Subcutaneous adipose tissue (tissue), 4 donors: ENCODE measurements around the gene PCDH9. TPM values are rescaled to one million over a fixed set of nuclear protein-coding genes. Genes with fewer than 3 reads are reported as not detected.

Experiments used
- total RNA-seq, 4 donors: library from RNA; depleted of rRNA; stranded (reverse); fragments of >200 nt; gene quantifications; one replicate each; pipeline ENCODE4 v1.1.0, GENCODE V29; 2016
- TF ChIP-seq, protein P1 (sequence below): fragments of 450-650 bp; IDR thresholded peaks from one replicate; pipeline ENCODE4 v1.5.1; 2016; ENCODE audit warnings: low read depth, mild to moderate bottlenecking, control low read depth, antibody characterized with exemption, moderate library complexity

Gene PCDH9
- total RNA-seq, 4 donors from 2014 or later, result 9.0 to 28.4 (median 12.0) TPM

DNA sequence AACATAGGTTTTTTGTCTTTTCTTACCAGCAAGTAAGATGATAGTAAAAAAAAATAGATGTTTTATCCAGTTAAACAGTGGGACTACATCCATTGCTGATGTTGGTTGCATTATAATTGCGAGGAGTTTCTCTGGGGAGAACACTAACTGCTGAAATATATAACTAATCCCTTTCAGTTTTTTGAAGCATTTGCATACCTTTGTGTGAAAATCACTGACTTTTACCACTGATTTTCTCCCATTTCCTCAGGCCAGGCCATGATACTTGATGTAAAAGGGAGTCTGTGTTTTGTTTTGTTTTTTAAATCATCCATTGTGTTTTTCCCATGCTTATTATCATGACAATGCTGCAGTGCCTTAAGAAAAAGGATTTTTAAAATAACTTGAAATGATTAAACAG, 699.5 kb downstream of the PCDH9 start:
- TF ChIP-seq, protein P1, sequence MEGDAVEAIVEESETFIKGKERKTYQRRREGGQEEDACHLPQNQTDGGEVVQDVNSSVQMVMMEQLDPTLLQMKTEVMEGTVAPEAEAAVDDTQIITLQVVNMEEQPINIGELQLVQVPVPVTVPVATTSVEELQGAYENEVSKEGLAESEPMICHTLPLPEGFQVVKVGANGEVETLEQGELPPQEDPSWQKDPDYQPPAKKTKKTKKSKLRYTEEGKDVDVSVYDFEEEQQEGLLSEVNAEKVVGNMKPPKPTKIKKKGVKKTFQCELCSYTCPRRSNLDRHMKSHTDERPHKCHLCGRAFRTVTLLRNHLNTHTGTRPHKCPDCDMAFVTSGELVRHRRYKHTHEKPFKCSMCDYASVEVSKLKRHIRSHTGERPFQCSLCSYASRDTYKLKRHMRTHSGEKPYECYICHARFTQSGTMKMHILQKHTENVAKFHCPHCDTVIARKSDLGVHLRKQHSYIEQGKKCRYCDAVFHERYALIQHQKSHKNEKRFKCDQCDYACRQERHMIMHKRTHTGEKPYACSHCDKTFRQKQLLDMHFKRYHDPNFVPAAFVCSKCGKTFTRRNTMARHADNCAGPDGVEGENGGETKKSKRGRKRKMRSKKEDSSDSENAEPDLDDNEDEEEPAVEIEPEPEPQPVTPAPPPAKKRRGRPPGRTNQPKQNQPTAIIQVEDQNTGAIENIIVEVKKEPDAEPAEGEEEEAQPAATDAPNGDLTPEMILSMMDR, result no peak

DNA sequence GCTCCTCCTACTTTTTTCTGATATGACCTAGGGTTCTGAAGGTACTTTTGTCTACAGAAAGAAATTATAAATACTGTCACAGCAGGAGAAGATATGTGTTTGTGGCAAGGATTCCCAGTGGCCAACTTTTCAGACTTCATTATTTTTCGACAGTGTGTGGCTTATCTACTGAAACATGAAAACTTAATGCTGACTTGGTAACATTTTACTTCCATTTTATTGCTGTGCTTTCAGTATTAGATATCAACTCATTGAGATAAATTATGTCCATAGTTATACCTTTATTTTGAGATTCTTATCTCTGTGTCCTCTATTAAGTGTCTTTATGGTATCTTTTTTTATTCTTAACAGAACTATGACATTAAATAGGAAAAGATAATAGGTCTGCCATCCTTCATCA, 700.0 kb downstream of the PCDH9 start:
- TF ChIP-seq, protein P1, result no peak

DNA sequence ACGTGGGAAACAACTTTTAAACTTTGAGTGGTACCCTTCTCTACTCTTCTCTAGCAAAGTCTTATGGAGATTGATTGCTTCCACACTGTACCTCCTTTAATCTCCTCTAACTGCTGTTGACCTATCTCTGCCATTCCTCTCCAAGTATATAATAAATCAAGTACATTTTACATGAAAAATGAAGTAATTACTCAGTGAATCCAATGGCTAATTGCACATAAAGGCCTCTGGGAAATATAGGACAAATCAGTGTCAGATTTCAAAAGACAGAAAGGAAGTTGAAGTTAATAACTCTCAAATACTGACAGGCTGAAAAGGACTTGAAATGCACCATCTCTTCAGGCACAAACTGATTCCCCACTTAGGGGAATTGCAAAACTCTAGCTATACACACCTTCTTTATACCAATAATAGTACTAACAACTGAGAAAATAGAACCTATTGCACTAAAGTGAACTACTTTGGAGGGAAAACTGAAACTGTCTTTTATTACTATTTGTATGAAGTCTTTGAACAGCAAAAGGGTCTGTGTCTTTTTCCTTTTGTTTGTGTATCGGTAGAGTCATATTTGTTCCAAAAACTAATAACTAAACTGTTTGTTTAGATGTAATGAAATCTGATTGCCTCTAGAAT, 701.1 kb downstream of the PCDH9 start:
- TF ChIP-seq, protein P1, result no peak

DNA sequence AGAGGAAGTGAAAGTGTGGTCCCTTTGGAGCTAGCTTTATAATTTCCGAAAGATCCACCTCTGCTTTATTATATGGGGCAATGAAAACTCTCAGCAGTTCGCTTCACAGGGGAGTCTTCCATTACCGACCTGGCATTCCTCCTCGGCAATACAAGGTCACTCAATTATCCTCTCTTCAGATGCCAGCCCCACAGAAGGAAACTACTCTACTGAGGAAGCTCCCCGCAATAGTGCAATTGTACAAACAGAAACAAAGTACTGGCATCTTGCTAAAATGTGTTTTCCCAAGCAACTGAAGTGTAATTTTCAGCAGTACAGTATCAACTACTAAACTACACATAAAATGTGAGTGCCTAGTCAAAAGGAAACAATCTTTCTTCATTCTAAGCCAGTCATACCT, 702.0 kb downstream of the PCDH9 start:
- TF ChIP-seq, protein P1, result no peak

DNA sequence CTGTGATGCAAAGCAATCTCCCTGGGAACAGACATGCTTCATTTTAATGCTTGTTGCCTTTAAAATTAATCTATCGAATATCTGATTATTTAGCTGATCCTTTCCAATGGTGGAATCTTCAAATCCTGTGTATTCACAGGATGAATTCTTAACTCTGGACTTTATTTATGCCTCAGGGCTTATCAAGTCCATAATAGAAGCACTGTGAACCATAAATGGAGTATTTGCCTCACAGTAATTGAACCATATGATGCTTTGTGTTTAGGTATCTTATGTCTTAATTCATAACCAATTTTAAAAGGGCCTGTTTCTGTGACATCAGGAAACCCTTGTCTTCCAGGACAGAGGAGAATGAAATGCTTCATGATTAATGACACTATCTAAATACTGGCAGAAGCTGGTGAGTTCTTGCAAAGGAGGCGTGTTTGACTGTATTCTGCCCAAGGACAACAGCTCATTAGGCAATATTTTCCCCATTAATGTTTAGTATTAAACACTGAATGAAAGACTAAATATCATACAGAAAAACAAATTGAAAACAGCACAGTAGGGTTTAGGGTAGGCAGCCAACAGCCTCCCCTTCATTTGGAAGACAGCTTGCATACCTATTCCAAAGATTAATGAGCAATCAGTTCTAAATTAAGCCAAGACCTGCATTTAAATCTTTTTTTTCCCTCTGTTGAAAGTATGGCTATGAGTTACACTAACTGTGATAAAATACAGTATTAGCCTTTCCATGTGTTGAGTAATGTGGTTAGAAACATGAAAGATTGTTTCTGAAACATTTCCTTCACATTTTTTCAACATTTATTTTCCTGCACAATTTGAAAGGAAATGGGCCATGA, 709.4 kb downstream of the PCDH9 start:
- TF ChIP-seq, protein P1, result no peak

DNA sequence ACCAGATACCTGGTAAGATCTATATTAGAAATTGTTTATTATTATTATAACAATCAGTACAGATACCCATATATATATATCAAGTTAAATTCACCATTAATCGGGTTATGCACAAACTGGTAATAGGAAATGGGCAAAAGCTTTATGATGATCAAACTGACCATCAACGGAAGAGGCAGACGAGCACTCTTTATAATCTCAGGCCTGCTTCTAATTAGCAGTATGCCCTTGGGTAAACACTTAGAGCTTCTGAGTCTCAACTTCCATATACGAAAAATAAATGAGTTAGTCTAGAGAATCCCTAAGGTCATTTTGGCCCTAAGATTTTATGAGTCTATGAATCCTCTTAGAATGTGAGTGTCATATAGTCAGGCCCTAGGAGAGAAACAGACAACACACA, 710.9 kb downstream of the PCDH9 start:
- TF ChIP-seq, protein P1, result no peak

DNA sequence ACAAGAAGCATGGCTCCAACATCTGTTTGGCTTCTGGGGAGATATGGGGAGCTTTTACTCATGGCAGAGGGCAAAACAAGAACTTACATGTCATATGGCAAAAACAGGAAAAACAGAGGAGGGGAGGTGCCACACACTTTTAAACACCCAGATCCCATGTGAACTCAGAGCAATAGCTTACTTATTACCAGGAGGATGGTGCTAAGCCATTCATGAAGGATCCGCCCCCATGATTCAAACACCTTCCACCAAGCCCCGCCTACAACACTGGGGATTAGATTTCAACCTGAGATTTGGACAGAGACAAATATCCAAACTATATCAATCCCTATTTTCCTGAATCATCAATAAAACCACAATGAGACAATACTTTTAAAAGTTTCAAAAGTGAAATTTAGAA, 712.1 kb downstream of the PCDH9 start:
- TF ChIP-seq, protein P1, result no peak
